Mammary epithelial cell (primary cell): ENCODE measurements around the gene ZNF784.
"Not testable (repeated sequence)": the region's sequence is repeated elsewhere in the genome, so short reads cannot be mapped to it uniquely, and the experiment has no call there.

Experiments used
- CTCF ChIP-seq, 2 donors: IDR thresholded peaks in 1 of 2; conservative IDR thresholded peaks in 1 of 2; 2 replicates each; pipeline ENCODE4 v1.5.1; 2011 to 2012; ENCODE audit warnings: inconsistent platforms in 2 of 2, low read length in 2 of 2, mild to moderate bottlenecking in 2 of 2, control low read depth in 1 of 2, low read depth in 1 of 2; ENCODE audit not compliant: insufficient read depth in 1 of 2; ENCODE audit errors: extremely low read depth in 1 of 2
- EZH2 ChIP-seq: IDR thresholded peaks from 2 replicates; pipeline ENCODE4 v1.6.1; 2012; ENCODE audit warnings: low read length, inconsistent platforms, borderline replicate concordance

- TF ChIP-seq CTCF (conservative IDR thresholded peaks at IDR 0.05 in 1 of 2, IDR thresholded peaks at IDR 0.05 in 1 of 2; ENCODE audit: extremely low read depth in 1 of 2, insufficient read depth in 1 of 2, low read depth in 1 of 2, low read length in 2 of 2); EZH2: not testable (repeated sequence)
Measured at GRCh38 chr19:55583897-55584296, 40.5 kb downstream of the ZNF784 start.
